Keratinocyte (primary cell): Measurements from ENCODE around the gene WT1. TPM values are rescaled to one million over a fixed set of nuclear protein-coding genes. Genes with fewer than 3 reads are reported as not detected.

ENCODE experiments used
- DNase-seq: peaks from one replicate; pipeline ENCODE4 v3.0.0-alpha.2; 2011; ENCODE audit warnings: low read depth, missing footprints, low spot score
- FAIRE-seq: peaks from 2 replicates; lab custom pipeline; 2011; peaks lifted over from hg19 to GRCh38; lab: Jason Lieb, UNC
- H2AFZ ChIP-seq: 2 replicates; pipeline ENCODE4 v1.6.0; 2012; ENCODE audit warnings: low read length, control low read depth, inconsistent platforms; ENCODE audit not compliant: control insufficient read depth
- H3K27ac ChIP-seq: 2 replicates; pipeline ENCODE4 v1.5.1; 2011; ENCODE audit warnings: low read length; ENCODE audit not compliant: control insufficient read depth, insufficient read depth
- H3K27me3 ChIP-seq: 3 replicates; pipeline ENCODE4 v1.6.0; 2011; ENCODE audit warnings: low read length; ENCODE audit not compliant: control insufficient read depth, insufficient read depth; ENCODE audit errors: extremely low read depth
- H3K36me3 ChIP-seq, 2 experiments: 2 replicates in 1 of 2; 3 replicates in 1 of 2; pipeline ENCODE4 v1.5.1; 2011; ENCODE audit warnings: low read length in 2 of 2, mild to moderate bottlenecking in 1 of 2; ENCODE audit not compliant: control insufficient read depth in 2 of 2, insufficient read depth in 2 of 2; ENCODE audit errors: extremely low read depth in 1 of 2
- H3K4me1 ChIP-seq: 3 replicates; pipeline ENCODE4 v1.5.1; 2011; ENCODE audit warnings: low read length; ENCODE audit not compliant: control insufficient read depth, insufficient read depth; ENCODE audit errors: extremely low read depth
- H3K4me2 ChIP-seq: 3 replicates; pipeline ENCODE4 v1.6.0; 2011; ENCODE audit warnings: low read depth, low read length; ENCODE audit not compliant: control insufficient read depth, insufficient read depth; ENCODE audit errors: extremely low read depth
- H3K4me3 ChIP-seq, 3 experiments: fragments of 200-600 bp in 1 of 3; sonication (generic) in 1 of 3; 2 replicates in 2 of 3; 3 replicates in 1 of 3; pipeline ENCODE4 v1.5.1; 2011 to 2016; ENCODE audit warnings: low read length in 3 of 3, mild to moderate bottlenecking in 3 of 3, control low read depth in 2 of 3, inconsistent platforms in 1 of 3, low read depth in 1 of 3, mixed read lengths in 1 of 3, mixed run types in 1 of 3, moderate library complexity in 1 of 3; ENCODE audit not compliant: control insufficient read depth in 2 of 3, insufficient read depth in 2 of 3; ENCODE audit errors: extremely low read depth in 1 of 3
- H3K79me2 ChIP-seq: 2 replicates; pipeline ENCODE4 v1.6.0; 2012; ENCODE audit warnings: low read length; ENCODE audit not compliant: control insufficient read depth, insufficient read depth
- H3K9ac ChIP-seq: 3 replicates; pipeline ENCODE4 v1.6.0; 2011; ENCODE audit warnings: low read length; ENCODE audit not compliant: control insufficient read depth, insufficient read depth; ENCODE audit errors: extremely low read depth
- H3K9me1 ChIP-seq: 3 replicates; pipeline ENCODE4 v1.6.0; 2011; ENCODE audit warnings: low read length; ENCODE audit not compliant: control insufficient read depth, insufficient read depth; ENCODE audit errors: extremely low read depth
- H3K9me3 ChIP-seq: 2 replicates; pipeline ENCODE4 v1.5.1; 2012; ENCODE audit warnings: low read depth, low read length; ENCODE audit not compliant: control insufficient read depth
- H4K20me1 ChIP-seq: 3 replicates; pipeline ENCODE4 v1.6.0; 2011; ENCODE audit warnings: low read length; ENCODE audit not compliant: control insufficient read depth, insufficient read depth; ENCODE audit errors: extremely low read depth
- CTCF ChIP-seq, 3 experiments: IDR thresholded peaks in 1 of 3; conservative IDR thresholded peaks in 1 of 3; optimal IDR thresholded peaks in 1 of 3; 2 replicates in 2 of 3; 3 replicates in 1 of 3; pipeline versions ENCODE3 to v1.5.1; 2011; ENCODE audit warnings: low read length in 3 of 3, mild to moderate bottlenecking in 3 of 3, moderate library complexity in 2 of 3, control low read depth in 1 of 3, inconsistent platforms in 1 of 3; ENCODE audit not compliant: insufficient read depth in 2 of 3; ENCODE audit errors: extremely low read depth in 1 of 3
- EZH2 ChIP-seq: IDR thresholded peaks from one replicate; pipeline ENCODE4 v1.6.1; 2012; ENCODE audit warnings: inconsistent platforms, mild to moderate bottlenecking, low read length, moderate library complexity
- dilution Hi-C: fragments of 300-500 bp; cut with MboI; formaldehyde crosslinking; loops from one replicate; pipeline ENCODE4 v1.7.0; 2020; ENCODE audit warnings: low sequenced_read_pairs; ENCODE audit not compliant: extremely low pct_ligation_motif_present
- polyA plus RNA-seq, 5 experiments: library from polyadenylated mRNA; depleted of rRNA in 3 of 5; stranded (reverse) in 3 of 5; stranded (forward) in 1 of 5; unstranded in 1 of 5; fragments of >200 nt; gene quantifications; 1 replicate in 1 of 5; 2 replicates in 3 of 5; 3 replicates in 1 of 5; pipeline versions ENCODE4 v1.2.1 to v1.2.3, GENCODE V29; 2011 to 2012; ENCODE audit warnings: missing spikeins in 2 of 5, low read depth in 1 of 5, low replicate concordance in 1 of 5

Gene WT1
- polyA plus RNA-seq, 1 donor (not counting 4 experiments of a cell fraction or from before 2014, with no cell fraction given) = not detected

GRCh38 chr11:32440916-32441315 is 5.6 kb upstream of the WT1 start:
- H3K36me3 ChIP-seq = no peaks in the 10 kb centered on the region
- TF ChIP-seq CTCF (optimal IDR thresholded peaks at IDR 0.05 in 1 of 3, IDR thresholded peaks at IDR 0.05 in 1 of 3, conservative IDR thresholded peaks at IDR 0.05 in 1 of 3; ENCODE audit: extremely low read depth in 1 of 3, insufficient read depth in 2 of 3, low read length in 3 of 3) (no peak), EZH2 (peak; percentile 25)
- dilution Hi-C loops = no loop called here

GRCh38 chr11:32440312-32440908 is 5.1 kb upstream of the WT1 start:
- no peaks in the 10 kb centered on the region for H3K79me2 ChIP-seq
- dilution Hi-C loops = no loop called here
- H3K27ac ChIP-seq = no peak overlapping the region
- H2AFZ ChIP-seq = no peak overlapping the region
- DNase-seq (no peak), FAIRE-seq (no peak)
- TF ChIP-seq CTCF (optimal IDR thresholded peaks at IDR 0.05 in 1 of 3, IDR thresholded peaks at IDR 0.05 in 1 of 3, conservative IDR thresholded peaks at IDR 0.05 in 1 of 3; ENCODE audit: extremely low read depth in 1 of 3, insufficient read depth in 2 of 3, low read length in 3 of 3) (no peak), EZH2 (no peak)
- no peak overlapping the region for H3K4me2 ChIP-seq
- H3K4me1 ChIP-seq = no peaks in the 10 kb centered on the region
- no peaks in the 10 kb centered on the region for H3K36me3 ChIP-seq
- no peaks in the 10 kb centered on the region for H3K9me1 ChIP-seq
- no peak overlapping the region for H3K9ac ChIP-seq
- H3K27me3 ChIP-seq = peaks cover 70% of the 10 kb centered on the region
- peaks cover 2% of the 10 kb centered on the region for H3K9me3 ChIP-seq
- no peak overlapping the region for H3K4me3 ChIP-seq
- H4K20me1 ChIP-seq = no peaks in the 10 kb centered on the region

More at GRCh38 chr11:32440916-32441315, 5.6 kb upstream of the WT1 start:
- peaks cover 65% of the 10 kb centered on the region for H3K27me3 ChIP-seq
- H3K4me2 ChIP-seq = no peak overlapping the region
- DNase-seq = no peak
- H3K4me3 ChIP-seq = no peak overlapping the region
- no peak overlapping the region for H2AFZ ChIP-seq
- no peaks in the 10 kb centered on the region for H3K9me1 ChIP-seq
- no peak for FAIRE-seq
- H3K4me1 ChIP-seq = no peaks in the 10 kb centered on the region
- H4K20me1 ChIP-seq = no peaks in the 10 kb centered on the region
- no peak overlapping the region for H3K27ac ChIP-seq
- no peaks in the 10 kb centered on the region for H3K79me2 ChIP-seq
- H3K9me3 ChIP-seq = peaks cover 2% of the 10 kb centered on the region
- no peak overlapping the region for H3K9ac ChIP-seq
